Hair follicle dermal papilla cell (primary cell): Measurements from ENCODE around the gene TCF21. TPM values are rescaled to one million over a fixed set of nuclear protein-coding genes. Genes with fewer than 3 reads are reported as not detected.

Experiments used
- total RNA-seq: library from RNA; depleted of rRNA; stranded (reverse); fragments of >200 nt; gene quantifications from 2 replicates; pipeline ENCODE4 v1.2.3, GENCODE V29; 2012

The TCF21 gene
- total RNA-seq, result not detected in 2 replicates

DNA sequence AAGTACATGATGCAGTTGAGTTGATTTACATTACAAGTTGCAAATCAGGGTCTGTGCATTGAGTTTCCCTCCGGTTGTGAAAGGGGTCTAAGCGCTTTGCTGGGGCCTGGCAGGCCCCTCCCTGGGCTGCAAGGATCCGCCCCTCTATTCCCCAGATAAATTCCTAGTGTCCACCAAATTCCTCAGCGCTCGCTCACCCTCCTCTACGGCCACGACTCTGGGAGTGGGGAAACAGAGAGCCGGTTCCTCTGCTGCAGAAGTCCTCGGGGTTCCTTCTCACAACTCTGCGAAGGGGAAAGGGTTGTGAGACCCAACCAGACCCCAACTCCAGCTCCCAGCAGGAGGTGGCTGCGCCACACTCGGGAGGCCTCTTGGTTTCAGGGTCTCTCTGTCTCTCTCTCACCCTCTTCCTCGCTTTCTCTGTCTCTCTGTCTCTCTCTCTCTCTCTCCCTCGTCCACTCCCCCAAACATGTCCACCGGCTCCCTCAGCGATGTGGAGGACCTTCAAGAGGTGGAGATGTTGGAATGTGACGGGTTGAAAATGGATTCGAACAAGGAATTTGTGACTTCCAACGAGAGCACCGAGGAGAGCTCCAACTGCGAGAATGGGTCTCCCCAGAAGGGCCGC is at the start of gene TCF21:
Gene TCF21 (plus strand): TSS at position 185 of the 628 bp plus-strand sequence. CDS start 285 bp downstream, at position 470.

Other genes starting within 250 kb of the TCF21 start
- gene TBPL1, start 64.1 kb downstream of the TCF21 start, total RNA-seq, result 11.8 and 16.5 TPM in 2 replicates
- 1.8 and 3.6 TPM in 2 replicates for gene SLC2A12, start 163.5 kb downstream of the TCF21 start, total RNA-seq